ENCODE data around the gene ITPK1. TPM values are rescaled to one million over a fixed set of nuclear protein-coding genes. Genes with fewer than 3 reads are reported as not detected.
A peak's percentile ranks its signal among the peaks of the same experiment; 100 is the strongest.
"Not testable (repeated sequence)": the region's sequence is repeated elsewhere in the genome, so short reads cannot be mapped to it uniquely, and the experiment has no call there.

Gene ITPK1
- total and polyA plus RNA-seq, 2 experiments from 2014 or later, result 33.0 to 42.9 TPM

- peak in 1 of 2 donors; percentile 91 for DNase-seq (ENCODE audit: low read depth in 1 of 2, low spot score in 1 of 2)
- TF ChIP-seq CTCF (IDR thresholded peaks at IDR 0.05; ENCODE audit: low read depth, low read length), result no peak
Measured at GRCh38 chr14:93133464-93133863, 17.7 kb upstream of the ITPK1 start.

GRCh38 chr14:93132472-93133065 is 16.8 kb upstream of the ITPK1 start:
- no peak overlapping the region for H3K4me3 ChIP-seq
- H3K27ac ChIP-seq, result no peak overlapping the region
- H3K27me3 ChIP-seq, result no peaks in the 10 kb centered on the region
- H3K9me3 ChIP-seq (ENCODE audit: low read depth), result no peaks in the 10 kb centered on the region
- DNase-seq (ENCODE audit: low read depth in 1 of 2, low spot score in 1 of 2), result peak; percentile 53 to 75
- no peaks in the 10 kb centered on the region for H3K4me1 ChIP-seq (ENCODE audit: low read depth)
- no peaks in the 10 kb centered on the region for H3K36me3 ChIP-seq
- peak; percentile 48 for TF ChIP-seq CTCF (IDR thresholded peaks at IDR 0.05; ENCODE audit: low read depth, low read length)

More at GRCh38 chr14:93133464-93133863, 17.7 kb upstream of the ITPK1 start:
- Histone ChIP-seq H3K36me3 (no peaks in the 10 kb centered on the region), H3K4me3 (no peak overlapping the region), H3K9me3 (ENCODE audit: low read depth) (no peaks in the 10 kb centered on the region), H3K4me1 (ENCODE audit: low read depth) (peaks cover 3% of the 10 kb centered on the region), H3K27ac (no peak overlapping the region), H3K27me3 (no peaks in the 10 kb centered on the region)

DNA sequence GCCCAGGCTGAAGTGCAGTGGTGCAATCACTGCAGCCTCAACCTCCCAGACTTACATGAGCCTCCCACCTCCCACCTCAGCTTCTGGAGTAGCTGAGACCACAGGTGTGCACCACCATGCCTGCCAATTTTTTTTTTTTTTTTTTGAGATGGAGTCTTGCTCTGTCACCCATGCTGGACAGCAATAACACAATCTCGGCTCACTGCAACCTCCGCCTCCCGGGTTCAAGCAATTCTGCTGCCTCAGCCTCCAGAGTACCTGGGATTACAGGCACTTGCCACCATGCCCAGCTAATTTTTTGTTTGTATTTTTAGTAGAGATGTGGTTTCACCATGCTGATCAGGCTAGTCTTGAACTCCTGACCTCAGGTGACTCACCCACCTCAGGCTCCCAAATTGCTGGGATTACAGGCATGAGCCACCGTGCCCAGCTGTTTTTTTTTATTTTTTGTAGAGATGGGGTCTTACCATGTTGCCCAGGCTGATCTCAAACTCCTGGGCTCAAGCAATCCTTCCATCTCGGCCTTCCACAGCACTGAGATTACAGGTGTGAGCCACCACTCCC is 15.6 kb upstream of the ITPK1 start:
- H3K27ac ChIP-seq; H3K9me3 ChIP-seq (ENCODE audit: low read depth); H3K27me3 ChIP-seq; H3K4me3 ChIP-seq; DNase-seq (ENCODE audit: low read depth in 1 of 2, low spot score in 1 of 2); H3K4me1 ChIP-seq (ENCODE audit: low read depth); H3K36me3 ChIP-seq: not testable (repeated sequence)

DNA sequence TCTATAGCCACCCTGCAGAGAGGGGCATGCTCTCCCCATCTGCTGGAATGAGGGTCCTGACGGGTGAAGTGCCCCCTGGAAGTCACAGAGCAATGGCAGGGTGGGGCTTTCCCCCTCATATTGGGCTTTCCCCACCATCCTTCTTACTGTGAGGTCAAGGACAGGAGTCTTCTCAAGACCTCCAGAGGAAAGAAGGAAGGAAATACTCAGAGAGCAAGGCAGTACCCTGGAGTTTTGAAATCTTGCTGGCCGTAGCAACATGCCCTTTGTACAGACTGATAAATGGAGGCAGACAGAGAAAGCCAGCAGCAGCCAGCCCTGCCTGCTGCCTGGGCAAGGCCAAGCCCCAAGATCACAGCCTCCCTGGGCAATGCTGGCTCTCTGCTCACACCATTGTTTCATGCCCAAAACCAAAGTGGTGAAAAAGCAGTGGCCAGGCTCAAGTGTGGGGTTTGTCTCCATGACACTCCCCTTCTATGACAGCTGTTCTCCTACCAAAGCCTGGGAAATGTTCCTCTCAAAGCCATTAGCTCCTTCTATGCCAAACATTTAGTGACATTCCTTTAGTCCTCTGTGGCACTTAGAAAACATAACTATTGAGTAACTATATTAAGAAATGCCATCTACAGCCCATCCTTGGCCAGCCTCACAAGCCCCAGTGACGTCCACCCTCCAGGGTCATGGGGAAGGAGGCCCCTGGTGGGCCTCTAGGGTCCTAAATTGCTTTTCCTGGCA is 13.2 kb upstream of the ITPK1 start:
- Histone ChIP-seq H3K27me3 (no peaks in the 10 kb centered on the region), H3K9me3 (ENCODE audit: low read depth) (no peaks in the 10 kb centered on the region), H3K4me3 (no peak overlapping the region), H3K27ac (no peak overlapping the region), H3K36me3 (no peaks in the 10 kb centered on the region), H3K4me1 (ENCODE audit: low read depth) (no peaks in the 10 kb centered on the region)
- peak in 1 of 2 donors; percentile 23 for DNase-seq (ENCODE audit: low read depth in 1 of 2, low spot score in 1 of 2)
- TF ChIP-seq CTCF (IDR thresholded peaks at IDR 0.05; ENCODE audit: low read depth, low read length), result no peak

GRCh38 chr14:93126111-93126510 is 10.4 kb upstream of the ITPK1 start:
- H3K9me3 ChIP-seq (ENCODE audit: low read depth), result no peaks in the 10 kb centered on the region

More at GRCh38 chr14:93126111-93126510, 10.4 kb upstream of the ITPK1 start:
- H3K27ac ChIP-seq, result no peak overlapping the region
- no peaks in the 10 kb centered on the region for H3K36me3 ChIP-seq
- no peak for DNase-seq (ENCODE audit: low read depth in 1 of 2, low spot score in 1 of 2)
- no peaks in the 10 kb centered on the region for H3K27me3 ChIP-seq
- TF ChIP-seq CTCF (IDR thresholded peaks at IDR 0.05; ENCODE audit: low read depth, low read length), result no peak
- no peaks in the 10 kb centered on the region for H3K4me1 ChIP-seq (ENCODE audit: low read depth)
- H3K4me3 ChIP-seq, result no peak overlapping the region
